H1 (cell line): ENCODE data around the gene CPTP. TPM values are rescaled to one million over a fixed set of nuclear protein-coding genes. Genes with fewer than 3 reads are reported as not detected.

Experiments used
- CTCF ChIA-PET: fragments of 300-600 bp; sonication (Branson Sonifier 250); formaldehyde crosslinking; loops from one replicate; lab custom pipeline; 2021; ENCODE audit not compliant: partially characterized antibody; lab: Charles Lee
- POLR2A ChIA-PET: fragments of 300-600 bp; sonication (Branson Sonifier 250); formaldehyde crosslinking; loops from one replicate; lab custom pipeline; 2021; ENCODE audit warnings: inconsistent platforms; ENCODE audit not compliant: partially characterized antibody; lab: Charles Lee
- DNase-seq, 2 experiments: peaks; one replicate each; pipeline versions ENCODE4 v3.0.0 to v3.0.0-alpha.2; 2010 to 2022; ENCODE audit warnings: low spot score in 2 of 2, low read depth in 1 of 2, mixed read lengths in 1 of 2
- FAIRE-seq: peaks from 2 replicates; lab custom pipeline; 2011; peaks lifted over from hg19 to GRCh38; lab: Jason Lieb, UNC
- H2AFZ ChIP-seq: 2 replicates; pipeline ENCODE4 v1.8.1; 2012; ENCODE audit warnings: low read length, inconsistent platforms
- H2AK5ac ChIP-seq: 2 replicates; pipeline ENCODE4 v1.6.1; 2013; ENCODE audit warnings: low read depth, low read length
- H2BK120ac ChIP-seq: replicated peaks from 2 replicates; pipeline ENCODE3; 2013; ENCODE audit warnings: low read depth, low read length, inconsistent platforms
- H2BK12ac ChIP-seq: 2 replicates; pipeline ENCODE4 v1.6.1; 2013; ENCODE audit warnings: low read depth, low read length
- H2BK15ac ChIP-seq: 2 replicates; pipeline ENCODE4 v1.6.1; 2013; ENCODE audit warnings: low read length
- H2BK20ac ChIP-seq: 2 replicates; pipeline ENCODE4 v1.6.1; 2013; ENCODE audit warnings: low read length
- H2BK5ac ChIP-seq: 2 replicates; pipeline ENCODE4 v1.6.1; 2013; ENCODE audit warnings: low read depth, low read length
- H3K14ac ChIP-seq: 2 replicates; pipeline ENCODE4 v1.6.1; 2013; ENCODE audit warnings: inconsistent platforms; ENCODE audit not compliant: insufficient read length
- H3K18ac ChIP-seq: 2 replicates; pipeline ENCODE4 v1.6.1; 2013; ENCODE audit warnings: low read length; ENCODE audit errors: extremely low read depth
- H3K23ac ChIP-seq: 2 replicates; pipeline ENCODE4 v1.6.1; 2013; ENCODE audit warnings: inconsistent platforms; ENCODE audit not compliant: insufficient read length
- H3K23me2 ChIP-seq: 2 replicates; pipeline ENCODE4 v1.6.1; 2013; ENCODE audit warnings: low read depth, low read length
- H3K27ac ChIP-seq: 2 replicates; pipeline ENCODE4 v1.6.1; 2011; ENCODE audit warnings: low read depth, low read length, inconsistent platforms
- H3K27me3 ChIP-seq, 4 experiments: replicated peaks in 1 of 4; 1 replicate in 1 of 4; 2 replicates in 3 of 4; pipeline versions ENCODE4 v1.6.1 to v1.8.1; 2011 to 2013; ENCODE audit warnings: low read length in 3 of 4, mild to moderate bottlenecking in 3 of 4, inconsistent platforms in 2 of 4, mixed read lengths in 2 of 4, moderate library complexity in 1 of 4; ENCODE audit not compliant: control insufficient read depth in 3 of 4, insufficient read depth in 3 of 4; ENCODE audit errors: extremely low read depth in 1 of 4
- H3K36me3 ChIP-seq, 4 experiments: 2 replicates each; pipeline versions ENCODE4 v1.6.1 to v1.8.1; 2011 to 2013; ENCODE audit warnings: mild to moderate bottlenecking in 4 of 4, low read length in 3 of 4, moderate library complexity in 2 of 4, control low read depth in 1 of 4, inconsistent platforms in 1 of 4; ENCODE audit not compliant: insufficient read depth in 4 of 4, control insufficient read depth in 2 of 4
- H3K4ac ChIP-seq: replicated peaks from 2 replicates; pipeline ENCODE3; 2013; ENCODE audit warnings: low read length, low read depth, mixed read lengths, inconsistent platforms; ENCODE audit not compliant: insufficient read length
- H3K4me1 ChIP-seq, 4 experiments: replicated peaks in 1 of 4; 1 replicate in 1 of 4; 2 replicates in 3 of 4; pipeline versions ENCODE4 v1.6.1 to v1.8.1; 2011 to 2013; ENCODE audit warnings: low read length in 3 of 4, inconsistent platforms in 2 of 4, mixed read lengths in 1 of 4; ENCODE audit not compliant: insufficient read depth in 4 of 4, control insufficient read depth in 3 of 4
- H3K4me2 ChIP-seq, 2 experiments: 2 replicates each; pipeline versions ENCODE4 v1.6.1 to v1.8.1; 2011 to 2013; ENCODE audit warnings: low read depth in 2 of 2, low read length in 2 of 2, control low read depth in 1 of 2, inconsistent platforms in 1 of 2, mild to moderate bottlenecking in 1 of 2; ENCODE audit not compliant: insufficient read depth in 1 of 2
- H3K4me3 ChIP-seq, 4 experiments: fragments of 200-600, 300-600 bp in 1 of 4; sonication (generic), shearing (Covaris generic), sonication (Bioruptor Twin) in 1 of 4; 2 replicates each; pipeline versions ENCODE4 v1.5.1 to v1.8.1; 2011 to 2016; ENCODE audit warnings: low read length in 4 of 4, low read depth in 3 of 4, control low read depth in 2 of 4, inconsistent platforms in 2 of 4, mild to moderate bottlenecking in 2 of 4, mixed read lengths in 1 of 4, moderate library complexity in 1 of 4; ENCODE audit not compliant: insufficient read depth in 2 of 4; ENCODE audit errors: extremely low read depth in 1 of 4
- H3K56ac ChIP-seq: replicated peaks from 2 replicates; pipeline ENCODE3; 2013; ENCODE audit warnings: low read depth, mild to moderate bottlenecking, mixed read lengths, low read length, inconsistent platforms; ENCODE audit not compliant: insufficient read length
- H3K79me1 ChIP-seq: 2 replicates; pipeline ENCODE4 v1.6.1; 2013; ENCODE audit warnings: low read depth, low read length, control low read depth
- H3K79me2 ChIP-seq, 2 experiments: 2 replicates each; pipeline versions ENCODE4 v1.6.1 to v1.8.1; 2012 to 2013; ENCODE audit warnings: low read length in 2 of 2, mild to moderate bottlenecking in 2 of 2, inconsistent platforms in 1 of 2; ENCODE audit not compliant: insufficient read depth in 2 of 2, control insufficient read depth in 1 of 2
- H3K9ac ChIP-seq, 4 experiments: replicated peaks in 1 of 4; 1 replicate in 1 of 4; 2 replicates in 3 of 4; pipeline versions ENCODE4 v1.6.1 to v1.8.1; 2011 to 2013; ENCODE audit warnings: low read depth in 3 of 4, low read length in 3 of 4, control low read depth in 2 of 4, mild to moderate bottlenecking in 2 of 4, moderate library complexity in 2 of 4, inconsistent platforms in 1 of 4; ENCODE audit errors: extremely low read depth in 1 of 4
- H3K9me3 ChIP-seq, 2 experiments: 2 replicates each; pipeline versions ENCODE4 v1.6.1 to v1.8.1; 2012 to 2013; ENCODE audit warnings: mild to moderate bottlenecking in 2 of 2, moderate library complexity in 2 of 2, control low read depth in 1 of 2, inconsistent platforms in 1 of 2, low read depth in 1 of 2, low read length in 1 of 2, mixed read lengths in 1 of 2; ENCODE audit not compliant: insufficient read depth in 2 of 2
- H4K20me1 ChIP-seq, 2 experiments: replicated peaks in 1 of 2; 2 replicates each; pipeline versions ENCODE3 to v1.8.1; 2011 to 2013; ENCODE audit warnings: inconsistent platforms in 2 of 2, low read length in 2 of 2, mild to moderate bottlenecking in 1 of 2; ENCODE audit not compliant: insufficient read depth in 2 of 2, control insufficient read depth in 1 of 2
- H4K5ac ChIP-seq: 2 replicates; pipeline ENCODE4 v1.6.1; 2013; ENCODE audit warnings: low read length, low read depth, mixed read lengths, inconsistent platforms; ENCODE audit not compliant: insufficient read length
- H4K8ac ChIP-seq: 2 replicates; pipeline ENCODE4 v1.8.0; 2013; ENCODE audit warnings: mild to moderate bottlenecking, moderate library complexity, low read length, inconsistent platforms; ENCODE audit not compliant: insufficient read depth; ENCODE audit errors: extremely low read depth
- H4K91ac ChIP-seq: replicated peaks from 2 replicates; pipeline ENCODE3; 2013; ENCODE audit warnings: low read length, mixed read lengths, inconsistent platforms; ENCODE audit not compliant: insufficient read length
- JUND ChIP-seq: IDR thresholded peaks from 2 replicates; pipeline ENCODE4 v1.6.1; 2011; ENCODE audit warnings: mild to moderate bottlenecking, improper control_type of control experiment, low read length
- RAD21 ChIP-seq, 2 experiments: IDR thresholded peaks in 1 of 2; conservative IDR thresholded peaks in 1 of 2; 2 replicates each; pipeline ENCODE4 v1.6.1; 2011; ENCODE audit warnings: low read depth in 2 of 2, low read length in 2 of 2, improper control_type of control experiment in 1 of 2, inconsistent platforms in 1 of 2, mild to moderate bottlenecking in 1 of 2, moderate library complexity in 1 of 2
- RXRA ChIP-seq: IDR thresholded peaks from 2 replicates; pipeline ENCODE4 v1.6.1; 2011; ENCODE audit warnings: low read depth, mild to moderate bottlenecking, low read length, moderate library complexity; ENCODE audit not compliant: insufficient read depth
- WGBS, 2 experiments: shearing (Covaris generic) in 1 of 2; methylation state at CpG; one replicate each; pipeline versions ENCODE4 v1.1.6 to v1.1.7; 2013 to 2015; ENCODE audit warnings: low lambda C conversion rate in 2 of 2, mixed read lengths in 2 of 2, inconsistent platforms in 1 of 2, low coverage in 1 of 2, missing lambda C conversion rate in 1 of 2; ENCODE audit not compliant: insufficient replicate concordance in 2 of 2, insufficient coverage in 1 of 2, insufficient read length in 1 of 2; ENCODE audit errors: extremely low coverage in 1 of 2, missing lambda C conversion rate in 1 of 2; 5-methylcytosine and 5-hydroxymethylcytosine counted together
- polyA plus RNA-seq, 7 experiments: library from polyadenylated mRNA; depleted of rRNA in 3 of 7; stranded (reverse) in 5 of 7; unstranded in 2 of 7; fragments of >200 nt in 5 of 7; fragments of 200-250 nt in 2 of 7; gene quantifications; 1 replicate in 5 of 7; 2 replicates in 1 of 7; 4 replicates in 1 of 7; pipeline versions ENCODE4 v1.2.1 to v1.2.3, GENCODE V29; 2011 to 2013; ENCODE audit warnings: missing spikeins in 2 of 7, mixed read lengths in 2 of 7
- total RNA-seq: library from RNA; stranded (reverse); fragmentation: NEBNext Ultra II Directional; extraction: Animal tissue kit (Norgen Biotek cat#: 25700); gene quantifications from 2 replicates; pipeline ENCODE4 v1.2.1, GENCODE V29; 2021

The CPTP gene
- total and polyA plus RNA-seq, 2 of the 8 experiments (the other 6 are each of a cell fraction or from before 2014, with no cell fraction given): 8.1 to 10.6 TPM

DNA sequence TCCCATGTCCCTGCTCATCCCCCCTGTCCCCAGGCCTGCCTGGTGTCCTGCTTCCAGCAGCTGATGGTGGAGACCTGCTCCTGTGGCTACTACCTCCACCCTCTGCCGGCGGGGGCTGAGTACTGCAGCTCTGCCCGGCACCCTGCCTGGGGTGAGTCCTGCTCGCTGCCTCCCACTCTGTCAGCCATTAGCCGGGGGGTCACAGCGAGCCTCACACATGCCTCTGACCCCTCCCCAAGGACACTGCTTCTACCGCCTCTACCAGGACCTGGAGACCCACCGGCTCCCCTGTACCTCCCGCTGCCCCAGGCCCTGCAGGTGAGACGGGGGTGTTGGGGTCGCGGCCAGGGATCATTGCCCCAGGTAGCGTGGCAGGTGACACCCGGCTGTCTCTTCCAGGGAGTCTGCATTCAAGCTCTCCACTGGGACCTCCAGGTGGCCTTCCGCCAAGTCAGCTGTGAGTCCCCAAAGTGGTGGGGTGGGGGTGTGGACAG lies 34.3 kb upstream of the CPTP start:
- H2AK5ac ChIP-seq: no peak overlapping the region
- no peak overlapping the region for H3K4me2 ChIP-seq
- H4K20me1 ChIP-seq: peaks cover 2 to 3% of the 10 kb centered on the region in 2 experiments
- no peak overlapping the region for H2AFZ ChIP-seq
- no peak overlapping the region for H4K5ac ChIP-seq
- peaks cover 0 to 3% (median 0%) of the 10 kb centered on the region in 4 experiments; a peak in 1 of 7 replicates for H3K27me3 ChIP-seq
- no peak overlapping the region for H4K91ac ChIP-seq
- no peak overlapping the region for H4K8ac ChIP-seq
- 64% methylated on average over 14 of the region's 15 CpGs; no CpG with 5 or more reads in 1 of the 2 experiments for WGBS, 2 experiments
- H3K79me2 ChIP-seq: no peaks in the 10 kb centered on the region
- H2BK5ac ChIP-seq: no peak overlapping the region
- H2BK20ac ChIP-seq: no peak overlapping the region
- H3K36me3 ChIP-seq: 0 out of 8 replicates have a peak, but pooled peaks cover 0 to 3% (median 0%) of the 10 kb centered on the region in 4 experiments
- no peak overlapping the region for H3K4ac ChIP-seq
- H3K14ac ChIP-seq: no peak overlapping the region
- ChIA-PET POLR2A (interaction anchor here (1.2 to 2.3 kb wide), 5 partner anchors 17 to 123 kb away, joined by 3 to 9 read pairs (median 7); partner anchors contain the start of gene UBE2J2), CTCF (interaction anchor here (0.6 to 3.4 kb wide), 25 partner anchors 9 to 310 kb away, joined by 3 to 38 read pairs (median 7); partner anchors contain the start of gene SCNN1D)
- no peak for FAIRE-seq
- H3K18ac ChIP-seq: no peak overlapping the region
- peaks cover 0 to 2% of the 10 kb centered on the region in 2 experiments; a peak in 1 of 4 replicates for H3K9me3 ChIP-seq
- H3K23me2 ChIP-seq: no peaks in the 10 kb centered on the region
- no peak overlapping the region for H3K23ac ChIP-seq
- peaks cover 0 to 8% (median 0%) of the 10 kb centered on the region in 4 experiments; a peak in 2 of 7 replicates for H3K4me1 ChIP-seq
- no peak overlapping the region for H3K9ac ChIP-seq
- no peak overlapping the region for H3K56ac ChIP-seq
- DNase-seq: peak in 1 of 2 experiments; percentile 92
- no peak overlapping the region for H3K4me3 ChIP-seq
- H2BK120ac ChIP-seq: no peak overlapping the region
- H3K79me1 ChIP-seq: no peaks in the 10 kb centered on the region
- peak overlapping the region; percentile 39; the same call in 1 of the 2 replicates for H2BK12ac ChIP-seq
- H2BK15ac ChIP-seq: no peak overlapping the region
- no peak overlapping the region for H3K27ac ChIP-seq
- TF ChIP-seq RAD21 (IDR thresholded peaks at IDR 0.05 in 1 of 2, conservative IDR thresholded peaks at IDR 0.05 in 1 of 2; ENCODE audit: low read depth in 2 of 2, low read length in 2 of 2) (peak; percentile 52 to 62), JUND (no peak), RXRA (no peak)
